Brain microvascular endothelial cell (primary cell): ENCODE measurements around the gene FXYD4.

Source experiments
- DNase-seq: peaks from one replicate; pipeline ENCODE4 v3.0.0-alpha.2; 2020
- H3K27ac ChIP-seq: fragments of 250-450 bp; sonication (Bioruptor Pico); 2 replicates; pipeline ENCODE4 v1.5.1; 2020; ENCODE audit warnings: mild to moderate bottlenecking, moderate library complexity
- H3K27me3 ChIP-seq: fragments of 250-450 bp; sonication (Bioruptor Pico); replicated peaks from 2 replicates; pipeline ENCODE4 v1.5.1; 2020; ENCODE audit warnings: mild to moderate bottlenecking
- H3K36me3 ChIP-seq: fragments of 250-450 bp; sonication (Bioruptor Pico); replicated peaks from 2 replicates; pipeline ENCODE4 v1.5.1; 2020; ENCODE audit warnings: mild to moderate bottlenecking
- H3K4me3 ChIP-seq: 2 replicates; pipeline ENCODE4 v1.5.1; 2011; ENCODE audit warnings: low read depth, mild to moderate bottlenecking, control low read depth, low read length, moderate library complexity
- in situ Hi-C: cut with HindIII; loops from 2 replicates; pipeline ENCODE4 v1.10.0; 2017; ENCODE audit warnings: low sequenced_read_pairs, low pct_ligation_motif_present
- TF ChIP-seq, protein P1 (sequence below): IDR thresholded peaks from 2 replicates; pipeline ENCODE4 v1.5.1; 2011; ENCODE audit warnings: low read depth, mild to moderate bottlenecking, moderate library complexity, low read length, control low read depth, inconsistent platforms; ENCODE audit errors: missing control alignments

The FXYD4 gene

GRCh38 chr10:43385412-43386004 lies 14.1 kb downstream of the FXYD4 start:
- H3K27me3 ChIP-seq = no peaks in the 10 kb centered on the region
- TF ChIP-seq, protein P1, sequence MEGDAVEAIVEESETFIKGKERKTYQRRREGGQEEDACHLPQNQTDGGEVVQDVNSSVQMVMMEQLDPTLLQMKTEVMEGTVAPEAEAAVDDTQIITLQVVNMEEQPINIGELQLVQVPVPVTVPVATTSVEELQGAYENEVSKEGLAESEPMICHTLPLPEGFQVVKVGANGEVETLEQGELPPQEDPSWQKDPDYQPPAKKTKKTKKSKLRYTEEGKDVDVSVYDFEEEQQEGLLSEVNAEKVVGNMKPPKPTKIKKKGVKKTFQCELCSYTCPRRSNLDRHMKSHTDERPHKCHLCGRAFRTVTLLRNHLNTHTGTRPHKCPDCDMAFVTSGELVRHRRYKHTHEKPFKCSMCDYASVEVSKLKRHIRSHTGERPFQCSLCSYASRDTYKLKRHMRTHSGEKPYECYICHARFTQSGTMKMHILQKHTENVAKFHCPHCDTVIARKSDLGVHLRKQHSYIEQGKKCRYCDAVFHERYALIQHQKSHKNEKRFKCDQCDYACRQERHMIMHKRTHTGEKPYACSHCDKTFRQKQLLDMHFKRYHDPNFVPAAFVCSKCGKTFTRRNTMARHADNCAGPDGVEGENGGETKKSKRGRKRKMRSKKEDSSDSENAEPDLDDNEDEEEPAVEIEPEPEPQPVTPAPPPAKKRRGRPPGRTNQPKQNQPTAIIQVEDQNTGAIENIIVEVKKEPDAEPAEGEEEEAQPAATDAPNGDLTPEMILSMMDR = no peak
- DNase-seq = no peak
- H3K4me3 ChIP-seq = no peak overlapping the region
- in situ Hi-C loops = no loop called here
- no peak overlapping the region for H3K27ac ChIP-seq
- H3K36me3 ChIP-seq = peaks cover 39% of the 10 kb centered on the region

DNA sequence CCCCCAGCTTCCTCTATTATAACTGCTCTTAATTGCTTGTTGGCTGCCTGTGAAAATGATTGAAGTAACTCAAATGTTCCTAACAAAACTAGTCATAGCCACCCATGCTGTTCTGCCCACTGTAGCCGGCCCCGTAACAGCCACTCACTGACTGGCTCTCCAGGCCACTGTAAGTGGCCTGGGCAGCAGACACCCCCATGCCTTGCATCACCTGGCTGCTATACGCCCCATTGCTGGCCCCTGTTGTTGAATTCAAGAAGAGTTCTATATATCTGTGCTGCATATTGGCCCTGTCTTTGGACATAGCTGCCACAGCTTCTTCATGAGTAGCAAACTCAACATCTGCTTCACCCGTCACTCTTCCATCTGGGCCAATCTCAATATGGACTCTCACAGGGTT lies 15.1 kb downstream of the FXYD4 start:
- H3K27me3 ChIP-seq = no peaks in the 10 kb centered on the region
- H3K36me3 ChIP-seq = peaks cover 48% of the 10 kb centered on the region
- no peak overlapping the region for H3K4me3 ChIP-seq
- H3K27ac ChIP-seq = no peak overlapping the region
- TF ChIP-seq, protein P1 = no peak
- in situ Hi-C loops = no loop called here
- DNase-seq = no peak

GRCh38 chr10:43386981-43387677 lies 15.7 kb downstream of the FXYD4 start:
- H3K27ac ChIP-seq = no peak overlapping the region
- DNase-seq = no peak
- no peak overlapping the region for H3K4me3 ChIP-seq
- TF ChIP-seq, protein P1 = no peak
- peaks cover 54% of the 10 kb centered on the region for H3K36me3 ChIP-seq
- H3K27me3 ChIP-seq = no peaks in the 10 kb centered on the region
- in situ Hi-C loops = no loop called here

- Histone ChIP-seq H3K4me3 (no peak overlapping the region), H3K27ac (no peak overlapping the region), H3K36me3 (peaks cover 59% of the 10 kb centered on the region), H3K27me3 (no peaks in the 10 kb centered on the region)
- in situ Hi-C loops = no loop called here
- TF ChIP-seq, protein P1 = no peak
- DNase-seq = no peak
Measured at GRCh38 chr10:43387678-43388032, 16.2 kb downstream of the FXYD4 start.

DNA sequence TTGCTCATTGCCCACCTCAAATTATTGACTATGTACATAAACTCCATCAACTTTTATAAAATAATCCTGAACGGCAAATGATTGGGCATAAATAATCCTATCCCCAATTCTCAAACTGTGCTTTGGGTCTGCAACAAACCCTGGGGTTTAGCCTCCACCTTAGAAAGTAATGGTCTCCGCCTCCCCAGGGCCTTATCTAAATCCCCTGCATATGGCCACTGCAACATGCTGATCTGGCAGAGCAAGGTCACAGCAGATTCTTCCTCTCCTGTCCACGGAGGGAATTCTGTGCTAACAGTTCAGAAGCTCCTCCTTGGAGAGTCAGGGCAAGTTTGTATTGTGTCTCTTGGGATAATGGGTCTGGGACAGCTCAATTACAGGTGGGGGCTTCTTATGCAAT lies 18.4 kb downstream of the FXYD4 start:
- TF ChIP-seq, protein P1 = no peak
- no peaks in the 10 kb centered on the region for H3K27me3 ChIP-seq
- no peak overlapping the region for H3K27ac ChIP-seq
- no peak overlapping the region for H3K4me3 ChIP-seq
- no peak for DNase-seq
- H3K36me3 ChIP-seq = peaks cover 76% of the 10 kb centered on the region
- in situ Hi-C loops = no loop called here

GRCh38 chr10:43390333-43390732 lies 18.9 kb downstream of the FXYD4 start:
- TF ChIP-seq, protein P1 = no peak
- Histone ChIP-seq H3K36me3 (peaks cover 76% of the 10 kb centered on the region), H3K4me3 (no peak overlapping the region), H3K27me3 (no peaks in the 10 kb centered on the region), H3K27ac (no peak overlapping the region)
- in situ Hi-C loops = no loop called here
- no peak for DNase-seq
